GM15510 (cell line): ENCODE data around the gene PTPRN.

ENCODE experiments used
- POLR2A ChIP-seq: IDR thresholded peaks from 3 replicates; pipeline ENCODE4 v1.6.1; 2011; ENCODE audit warnings: borderline replicate concordance; ENCODE audit not compliant: insufficient read length; ENCODE audit errors: extremely low read depth

Gene PTPRN

DNA sequence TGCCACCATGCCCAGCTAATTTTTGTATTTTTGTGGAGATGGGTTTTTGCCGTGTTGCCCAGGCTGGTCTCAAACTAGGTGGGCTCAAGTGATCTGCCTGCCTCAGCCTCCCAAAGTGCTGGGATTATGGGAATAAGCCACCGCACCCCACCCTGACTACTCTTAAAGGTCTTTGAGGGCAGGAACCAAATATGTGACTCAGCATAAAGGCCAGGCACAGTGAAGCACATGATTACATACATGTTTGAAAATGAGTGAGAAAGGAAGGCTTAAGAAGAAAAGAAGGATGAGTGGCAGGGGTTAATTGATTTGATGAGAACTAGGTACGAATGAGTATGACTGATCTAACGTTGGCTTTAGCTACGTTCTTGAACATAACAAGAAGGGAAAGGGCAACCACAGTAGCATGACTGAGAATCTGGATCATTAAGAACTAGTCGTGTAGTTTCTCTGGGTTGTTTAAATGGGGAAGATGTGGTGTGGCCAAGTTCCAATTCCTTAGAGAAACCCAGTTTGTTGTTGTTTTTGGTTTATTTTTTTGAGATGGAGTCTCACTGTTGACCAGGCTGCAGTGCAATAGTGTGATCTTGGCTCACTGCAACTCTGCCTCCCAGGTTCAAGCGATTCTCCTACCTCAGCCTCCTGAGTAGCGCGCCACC, 16.6 kb upstream of the PTPRN start:
- no peak for TF ChIP-seq POLR2A

DNA sequence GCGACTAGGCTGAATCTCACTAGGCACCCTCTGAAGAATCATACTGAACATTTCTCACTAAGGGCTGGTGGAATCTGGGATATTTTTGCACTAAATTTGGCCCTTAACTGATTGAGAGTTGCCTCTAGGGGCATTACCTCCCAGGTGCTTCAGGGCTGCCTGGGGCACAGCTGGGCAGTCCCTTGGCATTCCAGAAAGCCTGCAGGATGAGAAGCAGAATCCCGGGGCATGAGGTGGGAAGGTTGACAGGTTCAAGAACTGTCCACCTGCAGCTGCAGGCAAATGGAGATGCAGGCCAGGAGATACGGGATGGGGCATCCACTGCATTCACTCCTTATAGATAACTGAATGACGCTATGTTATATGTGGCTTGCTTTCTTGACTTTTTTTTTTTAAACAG, 15.9 kb upstream of the PTPRN start:
- no peak for TF ChIP-seq POLR2A

DNA sequence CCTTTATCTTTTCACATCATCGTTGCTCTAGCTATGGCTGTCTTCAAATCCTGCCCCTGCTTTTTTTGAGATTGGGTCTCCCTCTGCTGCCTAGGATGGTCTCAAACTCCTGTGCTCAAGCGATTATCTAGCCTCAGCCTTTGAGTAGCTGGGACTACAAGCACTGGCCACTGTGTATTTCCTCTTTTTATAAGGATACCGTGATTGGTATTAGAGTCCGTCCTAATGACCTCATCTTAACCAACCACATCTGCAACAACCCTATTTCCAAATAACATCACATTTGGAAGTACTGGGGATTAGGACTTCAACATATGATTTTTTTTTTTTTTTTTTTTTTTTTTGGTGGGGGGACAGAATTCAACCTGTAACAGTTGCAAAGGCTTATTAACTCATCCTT, 14.2 kb upstream of the PTPRN start:
- TF ChIP-seq POLR2A, result no peak

DNA sequence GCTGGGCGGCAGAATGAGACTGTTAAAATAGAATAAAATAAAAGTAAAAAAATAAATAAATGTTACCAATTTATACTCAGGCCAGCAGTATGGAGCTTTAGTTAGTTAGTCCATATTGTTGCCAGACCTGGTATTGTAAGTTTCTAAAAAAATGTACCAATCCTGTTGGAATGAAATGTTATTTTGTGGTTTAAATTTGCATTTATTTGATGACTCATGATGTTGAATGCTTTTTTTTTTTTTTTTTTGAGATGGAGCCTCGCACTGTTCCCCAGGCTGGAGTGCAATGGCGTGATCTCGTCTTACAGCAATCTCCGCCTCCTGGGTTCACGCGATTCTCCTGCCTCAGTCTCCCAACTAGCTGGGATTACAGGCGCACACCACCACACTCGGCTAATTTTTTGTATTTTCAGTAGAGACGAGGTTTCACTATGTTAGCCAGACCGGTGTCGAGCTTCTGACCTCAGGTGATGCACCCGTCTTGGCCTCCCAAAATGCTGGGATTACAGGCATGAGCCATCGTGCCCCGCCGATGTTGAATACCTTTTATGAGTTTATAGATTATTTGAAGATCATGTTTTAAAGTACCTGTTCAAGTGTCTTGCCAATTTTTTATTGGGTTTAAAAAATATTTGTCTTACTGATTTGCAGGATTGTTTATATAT, 5.7 kb upstream of the PTPRN start:
- TF ChIP-seq POLR2A, result no peak

DNA sequence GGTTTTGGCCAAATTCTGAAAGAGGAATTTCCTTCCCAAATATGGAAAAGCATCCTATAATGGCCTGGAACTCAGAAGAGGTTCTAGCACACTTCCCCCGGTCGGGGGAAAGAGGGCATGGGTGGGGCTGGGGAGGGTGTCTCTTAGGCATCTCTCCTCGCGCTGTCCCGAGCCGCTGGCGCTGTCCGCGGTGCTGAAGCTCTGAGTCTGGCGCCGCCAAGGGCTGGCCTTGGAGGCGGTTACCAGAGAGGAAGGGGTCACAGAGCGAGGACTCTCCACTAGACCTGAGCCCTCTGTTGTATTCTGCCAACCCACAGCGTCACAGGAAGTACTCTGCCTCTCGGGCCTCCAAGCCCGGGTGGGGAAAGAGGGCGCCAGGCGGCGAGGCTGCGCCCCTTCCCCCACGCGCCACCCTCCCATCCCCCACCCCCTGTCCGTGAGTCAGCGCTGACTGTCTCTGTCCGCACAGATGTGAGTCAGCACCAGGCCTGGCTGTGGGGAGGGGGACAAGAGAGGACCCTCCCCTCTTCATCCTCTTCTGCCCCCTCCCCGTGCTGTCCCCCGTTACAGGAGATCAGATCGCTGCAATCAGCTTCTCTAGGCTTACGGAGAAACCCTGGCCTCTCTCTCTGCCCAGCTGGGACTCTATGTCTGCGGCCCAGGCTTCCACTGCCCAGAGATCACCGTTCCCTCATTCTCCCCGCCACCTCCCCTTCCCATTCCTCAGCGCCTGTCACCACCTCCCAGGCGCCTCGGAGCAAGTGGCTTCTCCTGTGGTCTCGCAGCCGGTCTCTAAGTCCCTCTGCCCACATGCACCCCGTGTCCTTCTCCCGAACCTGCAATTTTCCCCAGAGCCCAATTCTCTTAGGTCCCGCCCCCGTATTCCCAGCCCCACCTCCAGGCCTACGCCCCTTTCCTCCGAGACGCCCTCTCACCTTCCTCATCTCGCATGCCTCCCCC, 779 bp downstream of the PTPRN start:
- no peak for TF ChIP-seq POLR2A

DNA sequence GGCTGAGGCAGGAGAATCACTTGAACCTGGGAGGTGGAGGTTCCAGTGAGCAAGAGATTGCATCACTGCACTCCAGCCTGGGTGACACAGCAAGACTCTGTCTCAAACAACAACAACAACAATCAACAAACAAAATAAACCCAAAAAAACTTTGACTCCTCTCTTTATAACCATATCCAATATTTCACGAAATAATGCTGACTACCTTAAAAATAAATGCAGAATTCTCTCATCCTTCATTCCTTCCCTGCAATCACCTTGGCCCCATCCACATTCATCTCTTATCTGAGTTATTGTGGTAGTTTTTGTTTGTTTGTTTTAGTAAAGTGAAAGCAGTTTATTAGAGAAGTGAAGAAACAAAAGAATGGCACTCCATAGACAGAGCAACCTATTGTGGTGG, 3.2 kb downstream of the PTPRN start:
- TF ChIP-seq POLR2A, result no peak

DNA sequence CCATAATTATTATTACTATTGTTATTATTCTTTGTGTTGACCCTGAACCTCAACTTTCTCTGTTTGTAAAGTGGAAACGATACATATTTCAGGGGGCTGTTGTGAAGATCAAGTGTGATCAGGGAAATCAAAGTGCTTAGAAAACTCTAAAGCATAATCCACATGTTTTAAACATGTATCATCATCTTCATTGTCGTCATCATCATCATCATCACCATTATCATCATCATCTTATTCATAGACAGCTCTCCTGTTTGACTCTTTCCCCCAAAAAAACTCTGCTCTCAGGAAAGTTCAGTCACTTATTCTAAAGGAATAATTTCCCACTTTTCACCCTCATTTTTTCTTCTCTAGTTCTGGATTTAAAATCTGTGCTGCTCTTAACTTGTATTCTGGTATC, 5.0 kb downstream of the PTPRN start:
- TF ChIP-seq POLR2A, result no peak

DNA sequence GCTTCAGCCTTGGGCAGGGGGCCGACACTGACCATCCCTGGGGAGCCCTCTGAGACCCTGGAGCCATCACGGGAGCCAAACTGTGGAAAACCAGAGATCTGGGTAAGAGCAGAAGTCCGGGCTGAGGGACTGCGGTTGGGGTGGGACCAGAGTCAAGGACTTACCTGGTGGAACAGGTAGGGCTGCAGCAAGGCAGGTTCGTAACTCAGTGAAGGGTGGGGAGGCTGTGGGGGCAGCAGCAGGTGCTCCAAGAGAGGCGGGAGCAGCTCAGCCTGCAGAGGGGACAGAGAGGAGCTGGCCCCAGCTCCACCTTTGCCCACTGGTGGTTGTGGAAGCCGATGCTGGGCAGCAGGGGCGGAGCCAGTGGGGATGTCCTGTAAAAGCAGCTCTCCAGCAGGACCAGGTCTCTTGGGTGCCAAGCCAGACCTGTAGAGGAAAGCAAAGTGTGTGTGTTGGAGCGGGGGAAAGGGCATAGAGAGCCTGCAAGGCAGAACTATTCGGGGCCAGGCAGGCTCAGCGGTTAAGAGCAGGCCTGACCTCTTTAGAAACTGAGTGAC, 6.7 kb downstream of the PTPRN start:
- TF ChIP-seq POLR2A, result no peak

DNA sequence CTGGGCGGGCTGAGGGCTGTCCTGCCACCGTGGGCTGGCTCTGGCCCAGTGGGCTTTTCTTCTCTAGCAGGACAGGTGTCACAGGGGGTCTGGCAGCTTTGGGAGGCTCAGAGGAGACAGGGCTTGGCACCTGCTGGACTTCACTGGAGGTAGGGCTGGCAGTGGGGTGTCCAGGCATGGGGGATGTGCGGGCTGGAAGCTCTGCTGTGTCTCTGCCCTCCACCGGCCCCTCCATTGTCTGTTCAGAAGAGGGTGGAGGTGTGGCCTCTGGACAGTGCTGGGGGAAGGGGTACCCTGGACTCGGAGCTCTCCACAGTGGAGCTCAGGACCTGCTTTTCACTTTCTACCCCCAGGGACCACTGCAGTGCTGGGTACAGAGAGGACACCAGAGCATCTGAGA, 9.2 kb downstream of the PTPRN start:
- TF ChIP-seq POLR2A, result no peak

DNA sequence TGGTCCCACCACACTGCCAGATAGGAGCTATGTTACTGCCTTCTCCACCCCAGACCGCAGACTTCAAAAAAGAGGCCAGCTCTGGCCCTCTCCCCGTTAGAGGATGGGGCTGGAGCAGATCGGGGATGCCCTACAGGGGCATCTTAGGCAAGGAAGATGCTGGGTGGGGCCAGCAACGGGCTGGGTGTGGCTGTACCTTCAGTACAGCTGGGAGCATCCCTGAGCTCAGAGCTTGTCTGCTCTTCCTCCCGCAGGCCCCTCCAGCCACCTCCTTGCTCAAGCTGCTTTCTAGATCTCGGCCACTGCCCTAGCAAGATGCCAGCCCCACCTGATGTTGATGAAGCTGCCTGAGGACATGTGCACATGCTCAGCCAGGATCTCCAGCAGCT, 9.8 kb downstream of the PTPRN start:
- TF ChIP-seq POLR2A, result no peak

DNA sequence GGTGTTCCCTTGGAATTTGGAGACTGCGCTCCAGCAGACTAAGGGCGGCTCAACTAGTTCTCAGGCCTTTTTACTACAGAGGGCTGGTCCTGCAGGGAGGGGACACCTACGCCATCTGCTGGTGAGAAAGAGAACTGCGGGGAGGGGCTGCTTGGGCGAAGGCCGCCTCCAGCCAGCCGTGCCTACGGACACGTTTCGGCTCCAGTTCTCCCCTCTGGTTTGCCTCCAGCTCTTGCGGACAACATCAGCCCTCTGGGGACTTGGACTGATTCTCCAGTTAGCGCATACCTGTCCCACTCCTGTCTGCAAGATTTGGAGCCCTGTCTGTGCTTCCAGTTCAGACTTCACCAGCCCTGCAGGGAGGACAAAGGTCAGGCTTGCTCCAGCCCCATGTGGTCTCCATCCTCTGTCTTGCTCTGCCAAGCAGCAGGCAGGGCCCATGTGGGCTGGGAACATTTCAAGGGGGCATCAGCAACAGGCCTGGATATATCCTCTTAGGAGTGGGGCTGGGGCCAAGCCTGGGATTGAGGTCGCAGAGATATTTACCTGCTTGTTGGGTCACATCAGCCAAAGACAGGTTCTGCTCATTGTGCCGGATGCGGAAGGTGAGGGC, 10.3 kb downstream of the PTPRN start:
- no peak for TF ChIP-seq POLR2A

DNA sequence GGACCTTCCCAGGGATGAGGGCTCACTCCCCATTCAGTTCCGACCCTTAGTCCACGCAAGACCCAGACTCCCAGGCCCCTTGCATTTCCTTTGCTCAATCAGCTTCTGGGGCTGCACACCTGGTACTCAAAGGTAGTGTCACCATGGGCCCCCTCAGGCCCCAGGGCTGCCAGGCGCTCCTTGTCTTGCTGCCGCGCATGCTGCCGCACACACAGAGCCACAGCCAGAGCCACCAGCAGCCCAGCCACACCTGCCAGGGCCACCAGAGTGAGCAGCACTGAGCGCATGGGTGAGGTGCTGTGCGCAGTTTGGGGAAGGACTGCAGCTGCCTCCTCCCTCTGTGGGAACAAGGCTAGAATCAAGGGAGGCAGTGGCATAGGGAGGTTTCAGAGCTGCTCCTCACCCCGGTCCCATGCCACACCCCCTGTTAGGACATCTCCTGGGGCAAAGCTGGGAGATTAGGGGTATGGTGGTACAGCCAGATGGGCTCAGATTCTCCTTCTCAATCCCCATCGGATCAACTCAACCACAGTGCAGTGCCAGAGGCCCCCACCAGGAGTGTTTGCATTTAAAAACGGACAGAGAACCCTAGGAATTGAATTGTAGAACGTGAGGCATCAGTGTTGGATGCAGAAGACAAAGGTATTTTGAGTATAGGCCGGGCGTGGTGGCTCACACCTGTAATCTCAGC, 11.3 kb downstream of the PTPRN start:
- no peak for TF ChIP-seq POLR2A

DNA sequence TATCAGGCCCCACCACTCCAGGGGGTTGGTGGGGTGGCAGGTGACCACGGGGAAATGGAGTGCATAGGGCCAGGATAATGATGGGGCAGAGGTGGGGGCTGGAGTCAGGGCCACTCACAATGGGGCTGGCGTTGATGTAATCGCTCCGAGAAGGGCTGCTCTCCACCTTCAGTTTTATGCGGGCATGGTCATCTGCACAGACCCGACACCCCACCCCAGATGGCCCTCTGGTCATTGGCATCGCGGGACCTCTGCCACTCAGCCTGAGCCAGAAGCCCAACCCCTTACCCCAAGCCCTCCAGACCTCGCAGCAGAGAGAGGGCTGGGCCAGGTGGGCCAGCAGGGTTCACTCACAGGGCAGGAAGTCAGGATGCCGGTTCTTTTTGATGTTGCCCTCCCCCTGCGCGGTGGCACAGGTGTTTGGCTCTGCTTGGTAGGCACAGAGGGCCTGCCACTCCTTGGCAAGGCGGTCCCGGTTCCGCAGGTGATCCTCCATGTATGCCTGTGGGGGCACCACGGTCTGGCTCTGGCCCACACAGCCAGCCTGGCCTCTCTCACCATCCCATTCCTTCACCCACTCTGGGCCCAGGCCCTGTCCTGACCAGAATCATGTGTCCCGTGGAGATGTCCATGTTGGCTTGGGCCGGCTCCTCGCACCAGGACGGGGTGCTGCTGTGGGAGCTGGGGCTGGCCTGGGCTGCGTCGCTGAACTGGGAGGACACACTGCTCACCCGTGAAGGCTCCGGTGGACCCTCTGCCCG, 12.4 kb downstream of the PTPRN start:
- no peak for TF ChIP-seq POLR2A

DNA sequence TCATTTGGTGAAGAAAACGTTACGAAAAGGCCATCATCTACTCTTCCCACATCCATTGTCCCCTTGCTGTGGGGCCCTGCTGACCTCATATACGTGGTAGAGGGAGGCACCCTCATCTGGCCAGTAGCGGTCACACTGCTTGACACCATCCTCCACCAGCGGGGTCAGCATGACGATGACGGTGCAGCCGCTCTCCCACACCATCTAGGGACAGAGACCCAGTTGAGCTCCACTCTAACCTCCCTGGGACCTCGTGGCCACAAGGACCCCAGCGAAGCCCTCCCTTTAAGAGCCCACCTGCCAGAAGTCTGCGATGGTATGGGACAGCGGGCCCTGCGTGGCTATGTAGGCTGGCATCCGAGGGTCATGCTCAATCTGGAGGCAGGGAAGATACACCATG, 13.1 kb downstream of the PTPRN start:
- no peak for TF ChIP-seq POLR2A
